ENCODE results near the gene ANKK1.

ANKK1 gene

DNA sequence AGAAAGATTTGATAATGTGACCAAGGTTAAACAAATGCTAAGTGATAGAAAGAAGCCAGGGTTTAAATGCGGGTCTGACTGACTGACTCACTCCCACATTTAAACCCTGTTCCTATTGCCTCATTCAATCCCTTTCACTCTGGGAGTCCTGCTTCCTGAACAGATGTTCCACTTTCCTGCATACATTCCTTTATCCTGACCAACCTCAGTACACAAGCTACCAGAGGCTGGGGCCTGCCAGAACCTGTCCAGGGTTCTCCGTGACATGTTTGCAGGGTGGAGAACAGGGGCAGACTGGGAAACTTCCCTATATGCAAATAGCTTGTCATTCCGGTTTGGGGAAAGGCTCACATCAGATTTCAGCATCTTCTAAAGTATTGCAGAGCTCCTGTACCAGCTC is 3.0 kb upstream of the ANKK1 start:
- DNase-seq (ENCODE audit: low spot score) = no peak
- TF ChIP-seq, protein P1, sequence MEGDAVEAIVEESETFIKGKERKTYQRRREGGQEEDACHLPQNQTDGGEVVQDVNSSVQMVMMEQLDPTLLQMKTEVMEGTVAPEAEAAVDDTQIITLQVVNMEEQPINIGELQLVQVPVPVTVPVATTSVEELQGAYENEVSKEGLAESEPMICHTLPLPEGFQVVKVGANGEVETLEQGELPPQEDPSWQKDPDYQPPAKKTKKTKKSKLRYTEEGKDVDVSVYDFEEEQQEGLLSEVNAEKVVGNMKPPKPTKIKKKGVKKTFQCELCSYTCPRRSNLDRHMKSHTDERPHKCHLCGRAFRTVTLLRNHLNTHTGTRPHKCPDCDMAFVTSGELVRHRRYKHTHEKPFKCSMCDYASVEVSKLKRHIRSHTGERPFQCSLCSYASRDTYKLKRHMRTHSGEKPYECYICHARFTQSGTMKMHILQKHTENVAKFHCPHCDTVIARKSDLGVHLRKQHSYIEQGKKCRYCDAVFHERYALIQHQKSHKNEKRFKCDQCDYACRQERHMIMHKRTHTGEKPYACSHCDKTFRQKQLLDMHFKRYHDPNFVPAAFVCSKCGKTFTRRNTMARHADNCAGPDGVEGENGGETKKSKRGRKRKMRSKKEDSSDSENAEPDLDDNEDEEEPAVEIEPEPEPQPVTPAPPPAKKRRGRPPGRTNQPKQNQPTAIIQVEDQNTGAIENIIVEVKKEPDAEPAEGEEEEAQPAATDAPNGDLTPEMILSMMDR (IDR thresholded peaks at IDR 0.05; ENCODE audit: borderline replicate concordance, control extremely low read depth, extremely low read depth, insufficient read depth, missing control alignments) = no peak
- in situ Hi-C loops (cut with MboI; ENCODE audit: low sequenced_read_pairs, unreplicated experiment) = no loop called here

DNA sequence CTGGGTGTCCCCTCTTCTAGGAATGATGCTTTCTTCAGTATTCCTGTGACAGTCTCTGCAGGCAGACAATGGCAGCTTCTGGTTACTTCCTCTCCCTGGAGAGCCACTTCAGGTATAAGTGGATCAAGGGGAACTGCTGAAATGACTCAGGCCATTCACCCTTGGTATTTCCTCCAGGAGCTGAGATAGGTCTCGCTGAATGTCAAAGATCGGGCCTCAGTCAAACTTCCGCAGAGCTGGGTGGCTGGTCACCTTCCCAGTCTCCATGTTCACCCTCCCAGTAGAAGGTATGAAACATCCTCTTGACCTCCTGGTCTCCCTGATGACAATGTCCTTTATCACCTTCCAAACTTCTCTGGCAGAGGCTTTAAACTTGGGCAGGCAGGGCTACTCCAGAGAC is 1.8 kb upstream of the ANKK1 start:
- in situ Hi-C loops (cut with MboI; ENCODE audit: low sequenced_read_pairs, unreplicated experiment) = no loop called here
- DNase-seq (ENCODE audit: low spot score) = no peak
- TF ChIP-seq, protein P1 (IDR thresholded peaks at IDR 0.05; ENCODE audit: borderline replicate concordance, control extremely low read depth, extremely low read depth, insufficient read depth, missing control alignments) = no peak

DNA sequence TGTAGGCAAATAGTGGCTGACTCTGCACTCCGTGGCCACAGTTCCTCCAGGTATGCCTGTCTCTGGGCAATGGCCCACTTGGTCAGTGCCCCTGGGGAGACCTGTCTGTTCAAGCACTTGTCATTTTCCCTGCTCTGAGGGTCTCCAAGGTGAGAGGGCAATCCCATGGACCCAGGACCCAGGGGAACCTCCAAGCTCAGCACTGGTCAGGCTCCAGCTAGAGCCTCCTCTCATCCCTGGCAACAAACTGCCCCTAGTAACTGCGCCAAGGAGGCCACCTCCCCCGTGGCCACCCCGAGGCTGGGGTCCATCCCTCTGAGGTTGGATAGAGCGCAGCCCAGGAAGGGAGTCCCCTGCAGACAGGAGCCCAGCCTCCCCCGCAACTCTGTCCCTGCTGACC is 713 bp upstream of the ANKK1 start:
- no peak for DNase-seq (ENCODE audit: low spot score)

GRCh38 chr11:113389272-113389671 is 1.7 kb downstream of the ANKK1 start:
- no peak for DNase-seq (ENCODE audit: low spot score)
- TF ChIP-seq, protein P1 (IDR thresholded peaks at IDR 0.05; ENCODE audit: borderline replicate concordance, control extremely low read depth, extremely low read depth, insufficient read depth, missing control alignments) = no peak
- in situ Hi-C loops (cut with MboI; ENCODE audit: low sequenced_read_pairs, unreplicated experiment) = no loop called here

More for the DNA sequence above, 713 bp upstream of the ANKK1 start:
- TF ChIP-seq, protein P1 (IDR thresholded peaks at IDR 0.05; ENCODE audit: borderline replicate concordance, control extremely low read depth, extremely low read depth, insufficient read depth, missing control alignments) = no peak
- in situ Hi-C loops (cut with MboI; ENCODE audit: low sequenced_read_pairs, unreplicated experiment) = no loop called here

DNA sequence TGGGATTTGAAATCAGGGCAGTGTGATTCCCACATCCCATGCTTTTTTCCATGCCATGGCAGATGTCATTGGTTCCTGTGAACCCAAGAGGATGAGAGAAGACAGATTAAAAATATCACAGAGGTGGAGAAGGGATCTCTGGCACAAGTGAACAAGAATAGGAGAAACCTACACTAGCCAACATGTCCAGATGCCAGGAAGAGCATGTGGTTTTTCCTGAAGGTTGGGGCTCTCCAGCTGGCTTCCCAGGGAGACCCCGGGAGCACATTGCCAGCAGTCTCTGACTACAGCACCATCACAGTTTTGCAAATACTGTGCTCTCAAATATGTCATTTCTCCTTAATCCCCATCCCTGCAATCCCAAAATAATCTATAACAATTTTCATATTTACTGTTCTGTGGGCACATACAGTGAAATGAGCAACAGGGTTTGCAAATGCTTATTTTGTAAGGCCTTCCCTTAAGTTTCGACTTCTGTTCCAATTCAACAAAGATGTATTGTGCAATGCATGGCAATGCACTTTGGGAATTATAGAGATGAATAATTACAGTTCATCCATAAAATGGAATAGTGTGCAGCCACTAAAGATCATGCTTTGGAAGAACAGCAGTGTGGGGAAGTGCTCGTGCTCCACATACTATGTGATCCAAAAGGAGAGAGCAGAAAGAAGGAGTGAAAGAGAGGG is 4.8 kb downstream of the ANKK1 start:
- in situ Hi-C loops (cut with MboI; ENCODE audit: low sequenced_read_pairs, unreplicated experiment) = no loop called here
- TF ChIP-seq, protein P1 (IDR thresholded peaks at IDR 0.05; ENCODE audit: borderline replicate concordance, control extremely low read depth, extremely low read depth, insufficient read depth, missing control alignments) = no peak
- no peak for DNase-seq (ENCODE audit: low spot score)

GRCh38 chr11:113393501-113393985 is 6.0 kb downstream of the ANKK1 start:
- TF ChIP-seq, protein P1 (IDR thresholded peaks at IDR 0.05; ENCODE audit: borderline replicate concordance, control extremely low read depth, extremely low read depth, insufficient read depth, missing control alignments) = no peak
- in situ Hi-C loops (cut with MboI; ENCODE audit: low sequenced_read_pairs, unreplicated experiment) = no loop called here

More at GRCh38 chr11:113393501-113393985, 6.0 kb downstream of the ANKK1 start:
- no peak for DNase-seq (ENCODE audit: low spot score)

Measured in GM13976 (cell line).